GM18505 (cell line): ENCODE data around the gene GALNT9.
"Not testable (repeated sequence)": the region's sequence is repeated elsewhere in the genome, so short reads cannot be mapped to it uniquely, and the experiment has no call there.

ENCODE experiments used
- ATAC-seq: cut with Tn5 transposase; IDR thresholded peaks from one replicate; pipeline ENCODE4 v1.9.1; 2021; ENCODE audit not compliant: unreplicated experiment
- POLR2A ChIP-seq: IDR thresholded peaks from 4 replicates; pipeline ENCODE4 v1.6.1; 2011; ENCODE audit warnings: borderline replicate concordance; ENCODE audit not compliant: insufficient read depth, insufficient read length; ENCODE audit errors: extremely low read depth

The GALNT9 gene

GRCh38 chr12:132329036-132329719 lies at the start of gene GALNT9:
Gene GALNT9, minus strand, starts transcription at chr12:132329589. Its CDS starts 386 bp downstream, at chr12:132329203.
- TF ChIP-seq POLR2A, result no peak
- no peak for ATAC-seq

- ATAC-seq, result not testable (repeated sequence)
Measured at GRCh38 chr12:132379057-132379456, 49.7 kb upstream of the GALNT9 start.

- ATAC-seq, result no peak
- no peak for TF ChIP-seq POLR2A
Measured at GRCh38 chr12:132377147-132377546, 47.8 kb upstream of the GALNT9 start.

- ATAC-seq, result no peak
- no peak for TF ChIP-seq POLR2A
Measured at GRCh38 chr12:132376464-132376830, 47.1 kb upstream of the GALNT9 start.

- ATAC-seq, result no peak
- no peak for TF ChIP-seq POLR2A
Measured at GRCh38 chr12:132375747-132376463, 46.5 kb upstream of the GALNT9 start.

GRCh38 chr12:132374612-132375445 lies 45.4 kb upstream of the GALNT9 start:
- TF ChIP-seq POLR2A, result no peak
- ATAC-seq, result no peak

- ATAC-seq, result no peak
- no peak for TF ChIP-seq POLR2A
Measured at GRCh38 chr12:132373901-132374611, 44.7 kb upstream of the GALNT9 start.

GRCh38 chr12:132367852-132368251 lies 38.5 kb upstream of the GALNT9 start:
- TF ChIP-seq POLR2A, result no peak
- no peak for ATAC-seq

- no peak for TF ChIP-seq POLR2A
- no peak for ATAC-seq
Measured at GRCh38 chr12:132367071-132367851, 37.9 kb upstream of the GALNT9 start.

- TF ChIP-seq POLR2A, result no peak
- no peak for ATAC-seq
Measured at GRCh38 chr12:132366341-132366861, 37.0 kb upstream of the GALNT9 start.

GRCh38 chr12:132365226-132365625 lies 35.8 kb upstream of the GALNT9 start:
- ATAC-seq, result no peak
- no peak for TF ChIP-seq POLR2A

GRCh38 chr12:132364348-132364902 lies 35.0 kb upstream of the GALNT9 start:
- no peak for TF ChIP-seq POLR2A
- no peak for ATAC-seq
